Neural cell (in vitro differentiated cells): ENCODE measurements around the gene XDH. TPM values are rescaled to one million over a fixed set of nuclear protein-coding genes. Genes with fewer than 3 reads are reported as not detected.

Experiments used
- H2AFZ ChIP-seq: fragments of 200-600, 300-800 bp; sonication (generic), shearing (Covaris generic); 2 replicates; pipeline ENCODE4 v1.6.0; 2014; ENCODE audit warnings: low read depth, mild to moderate bottlenecking, antibody characterized with exemption, low read length, moderate library complexity
- H3F3A ChIP-seq: fragments of 200-600 bp; shearing (Covaris generic); 2 replicates; pipeline ENCODE4 v1.6.1; 2016; ENCODE audit warnings: mild to moderate bottlenecking, moderate library complexity, mixed read lengths, antibody characterized with exemption, low read length; ENCODE audit not compliant: insufficient read depth, poor library complexity, severe bottlenecking
- H3K27ac ChIP-seq: fragments of 200-600, 300-800 bp; sonication (generic), shearing (Covaris generic); 2 replicates; pipeline ENCODE4 v1.5.1; 2014; ENCODE audit warnings: mild to moderate bottlenecking, low read length, moderate library complexity
- H3K27me3 ChIP-seq: fragments of 300-800, 200-600 bp; sonication (generic), shearing (Covaris generic); 2 replicates; pipeline ENCODE4 v1.6.0; 2014; ENCODE audit warnings: mild to moderate bottlenecking, low read depth, low read length, moderate library complexity; ENCODE audit not compliant: insufficient read depth
- H3K36me3 ChIP-seq: fragments of 300-800, 200-600 bp; sonication (generic), shearing (Covaris generic); 2 replicates; pipeline ENCODE4 v1.5.1; 2014; ENCODE audit warnings: mild to moderate bottlenecking, antibody characterized with exemption, low read length, moderate library complexity; ENCODE audit not compliant: insufficient read depth
- H3K4me2 ChIP-seq: fragments of 300-800, 200-600 bp; sonication (generic), shearing (Covaris generic); 2 replicates; pipeline ENCODE4 v1.6.0; 2014; ENCODE audit warnings: mild to moderate bottlenecking, low read length
- H3K4me3 ChIP-seq: fragments of 300-800, 200-600 bp; sonication (generic), shearing (Covaris generic); 2 replicates; pipeline ENCODE4 v1.5.1; 2014; ENCODE audit warnings: mild to moderate bottlenecking, low read length, moderate library complexity
- H3K79me2 ChIP-seq: fragments of 200-600 bp; shearing (Covaris generic); replicated peaks from 2 replicates; pipeline ENCODE4 v1.6.0; 2014; ENCODE audit warnings: mild to moderate bottlenecking, low read length, moderate library complexity; ENCODE audit not compliant: insufficient read depth
- H3K9ac ChIP-seq: fragments of 300-800, 200-600 bp; sonication (generic), shearing (Covaris generic); 2 replicates; pipeline ENCODE4 v1.6.1; 2016; ENCODE audit warnings: mild to moderate bottlenecking, low read length, mixed read lengths
- H3K9me2 ChIP-seq: fragments of 200-600 bp; shearing (Covaris generic); 2 replicates; pipeline ENCODE4 v1.6.1; 2016; ENCODE audit warnings: mild to moderate bottlenecking, low read length, mixed read lengths; ENCODE audit not compliant: insufficient read depth
- H3K9me3 ChIP-seq: fragments of 200-600, 300-800 bp; sonication (generic), shearing (Covaris generic); 2 replicates; pipeline ENCODE4 v1.6.1; 2016; ENCODE audit warnings: mild to moderate bottlenecking, mixed run types, low read length, moderate library complexity, mixed read lengths
- H4K20me1 ChIP-seq: fragments of 200-600 bp; shearing (Covaris generic); 2 replicates; pipeline ENCODE4 v1.6.1; 2016; ENCODE audit warnings: mild to moderate bottlenecking, mixed run types; ENCODE audit not compliant: insufficient read depth
- CTCF ChIP-seq: fragments of 450-650 bp; IDR thresholded peaks from 2 replicates; pipeline ENCODE4 v1.5.1; 2014; ENCODE audit warnings: antibody characterized with exemption, mild to moderate bottlenecking, moderate library complexity; ENCODE audit not compliant: poor library complexity, severe bottlenecking
- EP300 ChIP-seq: fragments of 450-650 bp; conservative IDR thresholded peaks from 2 replicates; pipeline ENCODE4 v1.6.1; 2014; ENCODE audit warnings: antibody characterized with exemption, mild to moderate bottlenecking, moderate library complexity; ENCODE audit not compliant: poor library complexity, severe bottlenecking
- EZH2 ChIP-seq: fragments of 200-600, 300-800 bp; shearing (Covaris generic), sonication (generic); IDR thresholded peaks from 2 replicates; pipeline ENCODE4 v1.6.1; 2014; ENCODE audit warnings: antibody characterized with exemption, low read length, borderline replicate concordance, mild to moderate bottlenecking; ENCODE audit not compliant: insufficient read depth, poor library complexity, severe bottlenecking
- MXI1 ChIP-seq: fragments of 450-650 bp; conservative IDR thresholded peaks from 2 replicates; pipeline ENCODE4 v1.6.1; 2014; ENCODE audit warnings: antibody characterized with exemption, mild to moderate bottlenecking; ENCODE audit not compliant: poor library complexity, severe bottlenecking
- POLR2AphosphoS5 ChIP-seq: IDR thresholded peaks from 2 replicates; pipeline ENCODE4 v1.6.1; 2012
- RAD21 ChIP-seq: fragments of 450-650 bp; conservative IDR thresholded peaks from 2 replicates; pipeline ENCODE4 v1.6.1; 2014; ENCODE audit warnings: antibody characterized with exemption, mild to moderate bottlenecking, moderate library complexity
- REST ChIP-seq: IDR thresholded peaks from 2 replicates; pipeline ENCODE4 v1.6.1; 2012; ENCODE audit warnings: borderline replicate concordance
- SMC3 ChIP-seq: fragments of 450-650 bp; conservative IDR thresholded peaks from 2 replicates; pipeline ENCODE4 v1.6.1; 2014; ENCODE audit warnings: antibody characterized with exemption, mild to moderate bottlenecking, moderate library complexity; ENCODE audit not compliant: poor library complexity
- TAF1 ChIP-seq: IDR thresholded peaks from 2 replicates; pipeline ENCODE4 v1.6.1; 2012; ENCODE audit warnings: low read depth
- polyA plus RNA-seq: library from polyadenylated mRNA; depleted of rRNA; stranded (reverse); fragments of >200 nt; gene quantifications from 2 replicates; pipeline ENCODE4 v1.2.3, GENCODE V29; 2014

Gene XDH
- polyA plus RNA-seq, 1 donor from 2014 or later, result 0.48 TPM

GRCh38 chr2:31347319-31347718 lies 67.2 kb downstream of the XDH start:
- TF ChIP-seq CTCF, result no peak
- TF ChIP-seq REST, result no peak
- TF ChIP-seq TAF1, result no peak
- TF ChIP-seq SMC3, result no peak
- no peak for TF ChIP-seq MXI1
- no peak for TF ChIP-seq EP300
- no peak for TF ChIP-seq RAD21
- no peak for TF ChIP-seq POLR2AphosphoS5
- no peak for TF ChIP-seq EZH2

GRCh38 chr2:31344447-31344846 lies 70.1 kb downstream of the XDH start:
- no peaks in the 10 kb centered on the region for H3K9me3 ChIP-seq
- no peaks in the 10 kb centered on the region for H3K27me3 ChIP-seq
- no peaks in the 10 kb centered on the region for H3K9me2 ChIP-seq
- H3K4me3 ChIP-seq, result no peak overlapping the region
- no peak for TF ChIP-seq CTCF
- TF ChIP-seq MXI1, result no peak
- TF ChIP-seq SMC3, result no peak
- no peak for TF ChIP-seq RAD21
- no peak for TF ChIP-seq POLR2AphosphoS5
- no peak for TF ChIP-seq TAF1
- TF ChIP-seq EZH2, result no peak
- TF ChIP-seq REST, result no peak
- no peak for TF ChIP-seq EP300
- no peaks in the 10 kb centered on the region for H4K20me1 ChIP-seq
- no peaks in the 10 kb centered on the region for H3K79me2 ChIP-seq
- H3K9ac ChIP-seq, result no peak overlapping the region
- no peaks in the 10 kb centered on the region for H3F3A ChIP-seq
- H3K4me2 ChIP-seq, result no peak overlapping the region
- no peak overlapping the region for H3K27ac ChIP-seq
- H2AFZ ChIP-seq, result no peak overlapping the region
- no peaks in the 10 kb centered on the region for H3K36me3 ChIP-seq

More at GRCh38 chr2:31347319-31347718, 67.2 kb downstream of the XDH start:
- Histone ChIP-seq H3K9ac (no peak overlapping the region), H3K9me3 (no peaks in the 10 kb centered on the region), H2AFZ (no peak overlapping the region), H3K27me3 (no peaks in the 10 kb centered on the region), H3K9me2 (no peaks in the 10 kb centered on the region), H3K27ac (no peak overlapping the region), H4K20me1 (no peaks in the 10 kb centered on the region), H3K36me3 (no peaks in the 10 kb centered on the region), H3K79me2 (no peaks in the 10 kb centered on the region), H3K4me3 (no peak overlapping the region), H3K4me2 (no peak overlapping the region), H3F3A (no peaks in the 10 kb centered on the region)
